H1 (cell line): ENCODE measurements around the gene ZSWIM9. TPM values are rescaled to one million over a fixed set of nuclear protein-coding genes. Genes with fewer than 3 reads are reported as not detected.
"Not testable (repeated sequence)": the region's sequence is repeated elsewhere in the genome, so short reads cannot be mapped to it uniquely, and the experiment has no call there.

Source experiments
- CTCF ChIA-PET: fragments of 300-600 bp; sonication (Branson Sonifier 250); formaldehyde crosslinking; loops from one replicate; lab custom pipeline; 2021; ENCODE audit not compliant: partially characterized antibody; lab: Charles Lee
- POLR2A ChIA-PET: fragments of 300-600 bp; sonication (Branson Sonifier 250); formaldehyde crosslinking; loops from one replicate; lab custom pipeline; 2021; ENCODE audit warnings: inconsistent platforms; ENCODE audit not compliant: partially characterized antibody; lab: Charles Lee
- DNase-seq, 2 experiments: peaks; one replicate each; pipeline versions ENCODE4 v3.0.0 to v3.0.0-alpha.2; 2010 to 2022; ENCODE audit warnings: low spot score in 2 of 2, low read depth in 1 of 2, mixed read lengths in 1 of 2
- FAIRE-seq: peaks from 2 replicates; lab custom pipeline; 2011; peaks lifted over from hg19 to GRCh38; lab: Jason Lieb, UNC
- H2AFZ ChIP-seq: 2 replicates; pipeline ENCODE4 v1.8.1; 2012; ENCODE audit warnings: low read length, inconsistent platforms
- H2AK5ac ChIP-seq: 2 replicates; pipeline ENCODE4 v1.6.1; 2013; ENCODE audit warnings: low read depth, low read length
- H2BK120ac ChIP-seq: replicated peaks from 2 replicates; pipeline ENCODE3; 2013; ENCODE audit warnings: low read depth, low read length, inconsistent platforms
- H2BK12ac ChIP-seq: 2 replicates; pipeline ENCODE4 v1.6.1; 2013; ENCODE audit warnings: low read depth, low read length
- H2BK15ac ChIP-seq: 2 replicates; pipeline ENCODE4 v1.6.1; 2013; ENCODE audit warnings: low read length
- H2BK20ac ChIP-seq: 2 replicates; pipeline ENCODE4 v1.6.1; 2013; ENCODE audit warnings: low read length
- H2BK5ac ChIP-seq: 2 replicates; pipeline ENCODE4 v1.6.1; 2013; ENCODE audit warnings: low read depth, low read length
- H3K14ac ChIP-seq: 2 replicates; pipeline ENCODE4 v1.6.1; 2013; ENCODE audit warnings: inconsistent platforms; ENCODE audit not compliant: insufficient read length
- H3K18ac ChIP-seq: 2 replicates; pipeline ENCODE4 v1.6.1; 2013; ENCODE audit warnings: low read length; ENCODE audit errors: extremely low read depth
- H3K23ac ChIP-seq: 2 replicates; pipeline ENCODE4 v1.6.1; 2013; ENCODE audit warnings: inconsistent platforms; ENCODE audit not compliant: insufficient read length
- H3K23me2 ChIP-seq: 2 replicates; pipeline ENCODE4 v1.6.1; 2013; ENCODE audit warnings: low read depth, low read length
- H3K27ac ChIP-seq: 2 replicates; pipeline ENCODE4 v1.6.1; 2011; ENCODE audit warnings: low read depth, low read length, inconsistent platforms
- H3K27me3 ChIP-seq, 4 experiments: replicated peaks in 1 of 4; 1 replicate in 1 of 4; 2 replicates in 3 of 4; pipeline versions ENCODE4 v1.6.1 to v1.8.1; 2011 to 2013; ENCODE audit warnings: low read length in 3 of 4, mild to moderate bottlenecking in 3 of 4, inconsistent platforms in 2 of 4, mixed read lengths in 2 of 4, moderate library complexity in 1 of 4; ENCODE audit not compliant: control insufficient read depth in 3 of 4, insufficient read depth in 3 of 4; ENCODE audit errors: extremely low read depth in 1 of 4
- H3K36me3 ChIP-seq, 4 experiments: 2 replicates each; pipeline versions ENCODE4 v1.6.1 to v1.8.1; 2011 to 2013; ENCODE audit warnings: mild to moderate bottlenecking in 4 of 4, low read length in 3 of 4, moderate library complexity in 2 of 4, control low read depth in 1 of 4, inconsistent platforms in 1 of 4; ENCODE audit not compliant: insufficient read depth in 4 of 4, control insufficient read depth in 2 of 4
- H3K4ac ChIP-seq: replicated peaks from 2 replicates; pipeline ENCODE3; 2013; ENCODE audit warnings: low read length, low read depth, mixed read lengths, inconsistent platforms; ENCODE audit not compliant: insufficient read length
- H3K4me1 ChIP-seq, 4 experiments: replicated peaks in 1 of 4; 1 replicate in 1 of 4; 2 replicates in 3 of 4; pipeline versions ENCODE4 v1.6.1 to v1.8.1; 2011 to 2013; ENCODE audit warnings: low read length in 3 of 4, inconsistent platforms in 2 of 4, mixed read lengths in 1 of 4; ENCODE audit not compliant: insufficient read depth in 4 of 4, control insufficient read depth in 3 of 4
- H3K4me2 ChIP-seq, 2 experiments: 2 replicates each; pipeline versions ENCODE4 v1.6.1 to v1.8.1; 2011 to 2013; ENCODE audit warnings: low read depth in 2 of 2, low read length in 2 of 2, control low read depth in 1 of 2, inconsistent platforms in 1 of 2, mild to moderate bottlenecking in 1 of 2; ENCODE audit not compliant: insufficient read depth in 1 of 2
- H3K4me3 ChIP-seq, 4 experiments: fragments of 200-600, 300-600 bp in 1 of 4; sonication (generic), shearing (Covaris generic), sonication (Bioruptor Twin) in 1 of 4; 2 replicates each; pipeline versions ENCODE4 v1.5.1 to v1.8.1; 2011 to 2016; ENCODE audit warnings: low read length in 4 of 4, low read depth in 3 of 4, control low read depth in 2 of 4, inconsistent platforms in 2 of 4, mild to moderate bottlenecking in 2 of 4, mixed read lengths in 1 of 4, moderate library complexity in 1 of 4; ENCODE audit not compliant: insufficient read depth in 2 of 4; ENCODE audit errors: extremely low read depth in 1 of 4
- H3K56ac ChIP-seq: replicated peaks from 2 replicates; pipeline ENCODE3; 2013; ENCODE audit warnings: low read depth, mild to moderate bottlenecking, mixed read lengths, low read length, inconsistent platforms; ENCODE audit not compliant: insufficient read length
- H3K79me1 ChIP-seq: 2 replicates; pipeline ENCODE4 v1.6.1; 2013; ENCODE audit warnings: low read depth, low read length, control low read depth
- H3K79me2 ChIP-seq, 2 experiments: 2 replicates each; pipeline versions ENCODE4 v1.6.1 to v1.8.1; 2012 to 2013; ENCODE audit warnings: low read length in 2 of 2, mild to moderate bottlenecking in 2 of 2, inconsistent platforms in 1 of 2; ENCODE audit not compliant: insufficient read depth in 2 of 2, control insufficient read depth in 1 of 2
- H3K9ac ChIP-seq, 4 experiments: replicated peaks in 1 of 4; 1 replicate in 1 of 4; 2 replicates in 3 of 4; pipeline versions ENCODE4 v1.6.1 to v1.8.1; 2011 to 2013; ENCODE audit warnings: low read depth in 3 of 4, low read length in 3 of 4, control low read depth in 2 of 4, mild to moderate bottlenecking in 2 of 4, moderate library complexity in 2 of 4, inconsistent platforms in 1 of 4; ENCODE audit errors: extremely low read depth in 1 of 4
- H3K9me3 ChIP-seq, 2 experiments: 2 replicates each; pipeline versions ENCODE4 v1.6.1 to v1.8.1; 2012 to 2013; ENCODE audit warnings: mild to moderate bottlenecking in 2 of 2, moderate library complexity in 2 of 2, control low read depth in 1 of 2, inconsistent platforms in 1 of 2, low read depth in 1 of 2, low read length in 1 of 2, mixed read lengths in 1 of 2; ENCODE audit not compliant: insufficient read depth in 2 of 2
- H4K20me1 ChIP-seq, 2 experiments: replicated peaks in 1 of 2; 2 replicates each; pipeline versions ENCODE3 to v1.8.1; 2011 to 2013; ENCODE audit warnings: inconsistent platforms in 2 of 2, low read length in 2 of 2, mild to moderate bottlenecking in 1 of 2; ENCODE audit not compliant: insufficient read depth in 2 of 2, control insufficient read depth in 1 of 2
- H4K5ac ChIP-seq: 2 replicates; pipeline ENCODE4 v1.6.1; 2013; ENCODE audit warnings: low read length, low read depth, mixed read lengths, inconsistent platforms; ENCODE audit not compliant: insufficient read length
- H4K8ac ChIP-seq: 2 replicates; pipeline ENCODE4 v1.8.0; 2013; ENCODE audit warnings: mild to moderate bottlenecking, moderate library complexity, low read length, inconsistent platforms; ENCODE audit not compliant: insufficient read depth; ENCODE audit errors: extremely low read depth
- H4K91ac ChIP-seq: replicated peaks from 2 replicates; pipeline ENCODE3; 2013; ENCODE audit warnings: low read length, mixed read lengths, inconsistent platforms; ENCODE audit not compliant: insufficient read length
- WGBS, 2 experiments: shearing (Covaris generic) in 1 of 2; methylation state at CpG; one replicate each; pipeline versions ENCODE4 v1.1.6 to v1.1.7; 2013 to 2015; ENCODE audit warnings: low lambda C conversion rate in 2 of 2, mixed read lengths in 2 of 2, inconsistent platforms in 1 of 2, low coverage in 1 of 2, missing lambda C conversion rate in 1 of 2; ENCODE audit not compliant: insufficient replicate concordance in 2 of 2, insufficient coverage in 1 of 2, insufficient read length in 1 of 2; ENCODE audit errors: extremely low coverage in 1 of 2, missing lambda C conversion rate in 1 of 2; 5-methylcytosine and 5-hydroxymethylcytosine counted together
- polyA plus RNA-seq, 7 experiments: library from polyadenylated mRNA; depleted of rRNA in 3 of 7; stranded (reverse) in 5 of 7; unstranded in 2 of 7; fragments of >200 nt in 5 of 7; fragments of 200-250 nt in 2 of 7; gene quantifications; 1 replicate in 5 of 7; 2 replicates in 1 of 7; 4 replicates in 1 of 7; pipeline versions ENCODE4 v1.2.1 to v1.2.3, GENCODE V29; 2011 to 2013; ENCODE audit warnings: missing spikeins in 2 of 7, mixed read lengths in 2 of 7
- total RNA-seq: library from RNA; stranded (reverse); fragmentation: NEBNext Ultra II Directional; extraction: Animal tissue kit (Norgen Biotek cat#: 25700); gene quantifications from 2 replicates; pipeline ENCODE4 v1.2.1, GENCODE V29; 2021

Gene ZSWIM9
- total and polyA plus RNA-seq, 2 of the 8 experiments (the other 6 are each of a cell fraction or from before 2014, with no cell fraction given), result 1.5 to 10.4 TPM

DNA sequence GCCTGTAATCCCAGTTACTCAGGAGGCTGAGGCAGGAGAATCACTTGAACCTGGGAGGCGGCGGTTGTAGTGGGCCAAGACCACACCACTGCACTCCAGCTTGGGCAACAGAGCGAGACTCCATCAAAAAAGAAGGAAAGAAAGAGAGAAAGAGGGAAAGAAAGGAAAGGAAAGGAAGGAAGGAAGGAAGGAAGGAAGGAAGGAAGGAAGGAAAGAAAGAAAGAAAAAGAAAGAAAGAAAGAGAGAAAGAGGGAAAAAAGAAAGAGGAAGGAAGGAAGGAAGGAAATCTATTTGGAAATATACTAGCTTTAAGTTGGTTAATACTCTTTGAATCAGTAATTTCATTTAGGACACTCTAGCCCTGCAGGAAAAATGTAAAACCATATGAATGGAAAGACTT lies 50.3 kb downstream of the ZSWIM9 start:
- H3K27me3 ChIP-seq, FAIRE-seq, H3K56ac ChIP-seq, H2BK5ac ChIP-seq, H2BK12ac ChIP-seq, H2AFZ ChIP-seq, H3K9me3 ChIP-seq, H2BK15ac ChIP-seq, H3K79me1 ChIP-seq, H2AK5ac ChIP-seq, H3K9ac ChIP-seq, H4K8ac ChIP-seq, H3K4ac ChIP-seq, H3K18ac ChIP-seq, H3K14ac ChIP-seq, H4K5ac ChIP-seq, H3K36me3 ChIP-seq, H3K23me2 ChIP-seq, H4K20me1 ChIP-seq, H3K4me1 ChIP-seq, DNase-seq, H3K79me2 ChIP-seq, H2BK20ac ChIP-seq, H3K4me2 ChIP-seq, H3K27ac ChIP-seq, H2BK120ac ChIP-seq, H3K4me3 ChIP-seq, H3K23ac ChIP-seq, H4K91ac ChIP-seq: not testable (repeated sequence)
- WGBS, 2 experiments, result 90% methylated on average over 3 of the region's 3 CpGs; no CpG with 5 or more reads in 1 of the 2 experiments
- ChIA-PET CTCF (interaction anchor here (0.6 to 1.0 kb wide), 2 partner anchors 19 to 44 kb away, joined by 3 read pairs; no protein-coding TSS in a partner anchor), POLR2A (interaction anchor here (1.0 to 1.1 kb wide), 2 partner anchors 8 to 13 kb away, joined by 3 read pairs; no protein-coding TSS in a partner anchor)
